ENCODE measurements around the gene OR4C5. TPM values are rescaled to one million over a fixed set of nuclear protein-coding genes. Genes with fewer than 3 reads are reported as not detected.
"Not testable (repeated sequence)": the region's sequence is repeated elsewhere in the genome, so short reads cannot be mapped to it uniquely, and the experiment has no call there.

OR4C5 gene
- total RNA-seq, result not detected

DNA sequence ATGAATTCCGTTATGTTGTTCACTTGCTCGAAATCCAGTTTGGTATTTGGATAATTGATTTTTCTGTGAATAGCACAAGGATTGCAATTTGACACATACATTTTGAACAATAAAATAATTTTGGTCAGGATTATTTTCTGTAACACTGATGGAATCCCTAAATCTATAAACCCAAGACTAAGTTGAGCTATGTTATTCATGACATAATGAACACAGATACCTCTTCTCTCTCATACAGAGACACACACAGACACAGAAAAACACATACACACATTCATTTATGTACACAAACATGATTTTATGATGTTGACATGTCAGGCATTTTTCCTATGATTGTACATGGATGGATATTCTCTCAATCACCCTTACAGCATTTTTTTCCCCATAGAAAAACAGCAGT is at the start of gene OR4C5:
OR4C5 (minus strand) TSS at position 101 of the 400 bp plus-strand sequence; CDS start at position 101, 0 bp downstream.
- Histone ChIP-seq H3K4me1 (no peaks in the 10 kb centered on the region), H3K27me3 (no peaks in the 10 kb centered on the region), H3K9me3 (no peaks in the 10 kb centered on the region), H3K36me3 (no peaks in the 10 kb centered on the region), H3K27ac (no peak within 1 kb of the TSS), H3K4me3 (no peak within 1 kb of the TSS)
- DNase-seq (ENCODE audit: extremely low spot score in 2 of 2), result no peak
- TF ChIP-seq POLR2A (IDR thresholded peaks at IDR 0.05) (no peak), POLR2AphosphoS5 (IDR thresholded peaks at IDR 0.05; ENCODE audit: insufficient read depth in 1 of 2, low read depth in 1 of 2) (no peak)
- TF ChIP-seq, protein P1, sequence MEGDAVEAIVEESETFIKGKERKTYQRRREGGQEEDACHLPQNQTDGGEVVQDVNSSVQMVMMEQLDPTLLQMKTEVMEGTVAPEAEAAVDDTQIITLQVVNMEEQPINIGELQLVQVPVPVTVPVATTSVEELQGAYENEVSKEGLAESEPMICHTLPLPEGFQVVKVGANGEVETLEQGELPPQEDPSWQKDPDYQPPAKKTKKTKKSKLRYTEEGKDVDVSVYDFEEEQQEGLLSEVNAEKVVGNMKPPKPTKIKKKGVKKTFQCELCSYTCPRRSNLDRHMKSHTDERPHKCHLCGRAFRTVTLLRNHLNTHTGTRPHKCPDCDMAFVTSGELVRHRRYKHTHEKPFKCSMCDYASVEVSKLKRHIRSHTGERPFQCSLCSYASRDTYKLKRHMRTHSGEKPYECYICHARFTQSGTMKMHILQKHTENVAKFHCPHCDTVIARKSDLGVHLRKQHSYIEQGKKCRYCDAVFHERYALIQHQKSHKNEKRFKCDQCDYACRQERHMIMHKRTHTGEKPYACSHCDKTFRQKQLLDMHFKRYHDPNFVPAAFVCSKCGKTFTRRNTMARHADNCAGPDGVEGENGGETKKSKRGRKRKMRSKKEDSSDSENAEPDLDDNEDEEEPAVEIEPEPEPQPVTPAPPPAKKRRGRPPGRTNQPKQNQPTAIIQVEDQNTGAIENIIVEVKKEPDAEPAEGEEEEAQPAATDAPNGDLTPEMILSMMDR (IDR thresholded peaks at IDR 0.05), result no peak
- intact Hi-C loops (cut with DNase I), result no loop called here

GRCh38 chr11:48384670-48385069 is 18.4 kb upstream of the OR4C5 start:
- TF ChIP-seq POLR2AphosphoS5 (IDR thresholded peaks at IDR 0.05; ENCODE audit: insufficient read depth in 1 of 2, low read depth in 1 of 2), result no peak
- TF ChIP-seq POLR2A (IDR thresholded peaks at IDR 0.05), result no peak
- TF ChIP-seq, protein P1 (IDR thresholded peaks at IDR 0.05), result no peak
- intact Hi-C loops (cut with DNase I), result no loop called here
- no peaks in the 10 kb centered on the region for H3K27me3 ChIP-seq
- no peaks in the 10 kb centered on the region for H3K36me3 ChIP-seq
- no peak overlapping the region for H3K4me3 ChIP-seq
- H3K27ac ChIP-seq, result no peak overlapping the region
- H3K9me3 ChIP-seq, result no peaks in the 10 kb centered on the region
- no peaks in the 10 kb centered on the region for H3K4me1 ChIP-seq
- DNase-seq (ENCODE audit: extremely low spot score in 2 of 2), result no peak

- intact Hi-C loops (cut with DNase I); H3K4me1 ChIP-seq; H3K36me3 ChIP-seq; H3K27ac ChIP-seq; DNase-seq (ENCODE audit: extremely low spot score in 2 of 2); H3K4me3 ChIP-seq; H3K27me3 ChIP-seq; H3K9me3 ChIP-seq: not testable (repeated sequence)
These were observed 17.9 kb upstream of the OR4C5 start for GRCh38 chr11:48384151-48384550.

DNA sequence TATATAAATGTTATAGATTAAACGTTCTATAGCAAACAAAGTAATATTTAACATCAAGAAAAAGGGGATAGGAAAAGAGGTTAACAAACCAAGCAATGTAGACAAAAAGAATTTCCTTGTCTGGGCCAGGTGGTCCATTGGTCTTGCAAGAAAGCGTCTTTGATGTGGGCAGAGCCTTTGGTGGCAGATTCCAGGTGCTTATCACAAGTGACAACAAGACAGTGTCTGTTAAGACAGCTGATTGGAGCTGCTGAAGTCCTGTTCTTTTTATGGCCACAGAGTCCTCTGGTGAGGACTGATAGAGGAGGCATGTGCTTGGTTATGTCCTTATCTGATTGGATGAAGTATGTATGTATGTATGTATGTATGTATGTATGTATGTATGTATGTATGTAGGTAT is 5.0 kb downstream of the OR4C5 start:
- H3K36me3 ChIP-seq; H3K4me3 ChIP-seq; H3K27me3 ChIP-seq; DNase-seq (ENCODE audit: extremely low spot score in 2 of 2); H3K27ac ChIP-seq; intact Hi-C loops (cut with DNase I); H3K9me3 ChIP-seq; H3K4me1 ChIP-seq: not testable (repeated sequence)

- Histone ChIP-seq H3K4me1 (no peaks in the 10 kb centered on the region), H3K27me3 (no peaks in the 10 kb centered on the region), H3K36me3 (no peaks in the 10 kb centered on the region), H3K27ac (no peak overlapping the region), H3K4me3 (no peak overlapping the region), H3K9me3 (no peaks in the 10 kb centered on the region)
- TF ChIP-seq POLR2A (IDR thresholded peaks at IDR 0.05), result no peak
- TF ChIP-seq, protein P1 (IDR thresholded peaks at IDR 0.05), result no peak
- TF ChIP-seq POLR2AphosphoS5 (IDR thresholded peaks at IDR 0.05; ENCODE audit: insufficient read depth in 1 of 2, low read depth in 1 of 2), result no peak
- no peak for DNase-seq (ENCODE audit: extremely low spot score in 2 of 2)
- intact Hi-C loops (cut with DNase I), result no loop called here
These were observed 11.6 kb downstream of the OR4C5 start for GRCh38 chr11:48354677-48355076.

- no peak overlapping the region for H3K27ac ChIP-seq
- no peaks in the 10 kb centered on the region for H3K9me3 ChIP-seq
- H3K36me3 ChIP-seq, result no peaks in the 10 kb centered on the region
- H3K4me1 ChIP-seq, result no peaks in the 10 kb centered on the region
- no peak for DNase-seq (ENCODE audit: extremely low spot score in 2 of 2)
- H3K4me3 ChIP-seq, result no peak overlapping the region
- TF ChIP-seq POLR2A (IDR thresholded peaks at IDR 0.05) (no peak), POLR2AphosphoS5 (IDR thresholded peaks at IDR 0.05; ENCODE audit: insufficient read depth in 1 of 2, low read depth in 1 of 2) (no peak)
- TF ChIP-seq, protein P1 (IDR thresholded peaks at IDR 0.05), result no peak
- H3K27me3 ChIP-seq, result no peaks in the 10 kb centered on the region
- intact Hi-C loops (cut with DNase I), result no loop called here
These were observed 12.3 kb downstream of the OR4C5 start for GRCh38 chr11:48354013-48354412.

DNA sequence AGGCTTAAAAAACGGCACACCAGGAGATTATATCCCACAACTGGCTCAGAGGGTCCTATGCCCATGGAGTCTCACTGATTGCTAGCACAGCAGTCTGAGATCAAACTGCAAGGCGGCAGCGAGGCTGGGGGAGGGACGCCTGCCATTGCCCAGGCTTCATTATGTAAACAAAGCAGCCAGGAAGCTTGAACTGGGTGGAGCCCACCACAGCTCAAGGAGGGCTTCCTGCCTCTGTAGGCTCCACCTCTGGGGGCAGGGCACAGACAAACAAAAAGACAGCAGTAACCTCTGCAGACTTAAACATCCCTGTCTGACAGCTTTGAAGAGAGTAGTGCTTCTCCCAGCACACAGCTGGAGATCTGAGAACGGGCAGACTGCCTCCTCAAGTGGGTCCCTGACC is 20.0 kb downstream of the OR4C5 start:
- H3K9me3 ChIP-seq; H3K4me1 ChIP-seq; H3K36me3 ChIP-seq; DNase-seq (ENCODE audit: extremely low spot score in 2 of 2); H3K27ac ChIP-seq; intact Hi-C loops (cut with DNase I); H3K27me3 ChIP-seq; H3K4me3 ChIP-seq: not testable (repeated sequence)

GRCh38 chr11:48342505-48342904 is 23.8 kb downstream of the OR4C5 start:
- H3K36me3 ChIP-seq; H3K27me3 ChIP-seq; H3K4me3 ChIP-seq; H3K27ac ChIP-seq; intact Hi-C loops (cut with DNase I); H3K4me1 ChIP-seq; DNase-seq (ENCODE audit: extremely low spot score in 2 of 2); H3K9me3 ChIP-seq: not testable (repeated sequence)

Data from vagina (tissue), 2 donors.